HCT116 (cell line): Measurements from ENCODE around the gene ARHGEF19.

Experiments
- CEBPB ChIP-seq: IDR thresholded peaks from 2 replicates; pipeline ENCODE4 v1.6.1; 2012; ENCODE audit warnings: low read depth
- EZH2 ChIP-seq: fragments of 200-600 bp; sonication (generic); IDR thresholded peaks from 2 replicates; pipeline ENCODE4 v1.6.1; 2017; ENCODE audit warnings: antibody characterized with exemption, mixed run types
- EZH2phosphoT487 ChIP-seq: fragments of 200-600 bp; IDR thresholded peaks from 2 replicates; pipeline ENCODE4 v1.6.1; 2018; ENCODE audit warnings: antibody characterized with exemption, borderline replicate concordance
- JUND ChIP-seq: IDR thresholded peaks from 2 replicates; pipeline ENCODE4 v1.6.1; 2012
- POLR2A ChIP-seq: IDR thresholded peaks from 2 replicates; pipeline ENCODE4 v1.7.0; 2011; ENCODE audit warnings: borderline replicate concordance; ENCODE audit not compliant: insufficient read depth, insufficient read length; ENCODE audit errors: extremely low read depth
- POLR2AphosphoS5 ChIP-seq: IDR thresholded peaks from 2 replicates; pipeline ENCODE4 v1.6.1; 2011; ENCODE audit warnings: mild to moderate bottlenecking, low read depth, low read length, moderate library complexity
- SIN3A ChIP-seq: IDR thresholded peaks from 2 replicates; pipeline ENCODE4 v1.6.1; 2012; ENCODE audit warnings: low read depth
- SP1 ChIP-seq: IDR thresholded peaks from 2 replicates; pipeline ENCODE4 v1.6.1; 2012; ENCODE audit warnings: low read depth
- TCF7L2 ChIP-seq: IDR thresholded peaks from 2 replicates; pipeline ENCODE4 v1.7.0; 2011; ENCODE audit warnings: borderline replicate concordance, inconsistent platforms; ENCODE audit not compliant: insufficient read depth, insufficient read length; ENCODE audit errors: extremely low read depth
- YY1 ChIP-seq: IDR thresholded peaks from 2 replicates; pipeline ENCODE4 v1.6.1; 2011; ENCODE audit warnings: low read length, low read depth, moderate library complexity, mild to moderate bottlenecking; ENCODE audit not compliant: insufficient replicate concordance; ENCODE audit errors: extremely low read depth
- ZFX ChIP-seq: fragments of 450-650 bp; IDR thresholded peaks from 2 replicates; pipeline ENCODE4 v1.6.1; 2017
- TF ChIP-seq, protein P1 (sequence below), 3 experiments: fragments of 200-600 bp in 1 of 3; sonication (generic) in 1 of 3; IDR thresholded peaks in 2 of 3; conservative IDR thresholded peaks in 1 of 3; 2 replicates each; pipeline ENCODE4 v1.5.1; 2012 to 2017; ENCODE audit warnings: low read depth in 2 of 3, low read length in 2 of 3, antibody characterized with exemption in 1 of 3, borderline replicate concordance in 1 of 3, control low read depth in 1 of 3, mild to moderate bottlenecking in 1 of 3, mixed read lengths in 1 of 3, mixed run types in 1 of 3, moderate library complexity in 1 of 3; ENCODE audit not compliant: insufficient read depth in 1 of 3
- TF ChIP-seq, protein P2 (sequence below): IDR thresholded peaks from 2 replicates; pipeline ENCODE4 v1.6.1; 2011; ENCODE audit warnings: mild to moderate bottlenecking, low read length, moderate library complexity; ENCODE audit not compliant: insufficient replicate concordance; ENCODE audit errors: extremely low read depth

DNA sequence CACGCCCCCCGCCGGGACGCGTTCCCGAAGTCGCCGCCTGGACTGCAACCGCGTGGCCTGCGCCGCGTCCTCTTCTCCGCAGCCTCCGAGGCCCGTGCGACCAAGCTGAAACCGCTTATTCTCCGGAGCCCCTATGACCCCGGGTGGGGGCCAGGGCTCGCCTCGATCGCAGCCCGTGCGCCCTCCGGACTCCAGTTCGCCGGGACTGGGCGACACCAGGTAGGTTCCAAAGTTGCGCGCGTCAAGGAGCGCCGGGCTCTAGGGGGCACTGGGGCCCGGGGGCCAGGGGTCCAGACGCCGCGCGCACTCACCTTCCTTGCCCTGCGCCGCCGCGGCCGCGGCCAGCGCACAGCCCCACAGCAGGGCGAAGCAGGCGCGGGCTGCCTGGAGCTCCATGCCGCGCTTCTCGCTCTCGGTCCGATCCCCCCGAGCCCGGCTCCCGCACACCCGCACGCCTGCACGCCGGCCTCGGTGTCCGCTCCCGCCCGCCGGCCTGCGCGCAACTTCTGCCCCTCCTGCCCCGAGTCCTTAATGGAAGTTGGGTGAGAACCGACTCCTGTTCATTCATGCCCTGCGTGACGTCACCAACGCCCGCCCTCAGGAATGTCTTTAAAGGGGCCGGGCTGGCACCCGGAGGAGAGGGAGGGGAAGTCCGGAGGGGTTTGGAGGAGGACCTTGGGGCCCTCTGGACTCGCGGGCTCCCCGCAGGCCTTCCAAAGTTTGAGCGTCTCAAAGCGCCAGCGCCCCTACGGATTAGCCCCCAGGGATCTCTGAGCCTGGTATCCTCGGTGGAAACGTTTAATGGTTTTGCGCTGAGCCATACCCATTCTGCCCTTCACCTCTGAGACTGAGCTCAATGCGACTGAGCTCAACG lies 56.7 kb downstream of the ARHGEF19 start, which contains the start of gene EPHA2:
- TF ChIP-seq, protein P1, sequence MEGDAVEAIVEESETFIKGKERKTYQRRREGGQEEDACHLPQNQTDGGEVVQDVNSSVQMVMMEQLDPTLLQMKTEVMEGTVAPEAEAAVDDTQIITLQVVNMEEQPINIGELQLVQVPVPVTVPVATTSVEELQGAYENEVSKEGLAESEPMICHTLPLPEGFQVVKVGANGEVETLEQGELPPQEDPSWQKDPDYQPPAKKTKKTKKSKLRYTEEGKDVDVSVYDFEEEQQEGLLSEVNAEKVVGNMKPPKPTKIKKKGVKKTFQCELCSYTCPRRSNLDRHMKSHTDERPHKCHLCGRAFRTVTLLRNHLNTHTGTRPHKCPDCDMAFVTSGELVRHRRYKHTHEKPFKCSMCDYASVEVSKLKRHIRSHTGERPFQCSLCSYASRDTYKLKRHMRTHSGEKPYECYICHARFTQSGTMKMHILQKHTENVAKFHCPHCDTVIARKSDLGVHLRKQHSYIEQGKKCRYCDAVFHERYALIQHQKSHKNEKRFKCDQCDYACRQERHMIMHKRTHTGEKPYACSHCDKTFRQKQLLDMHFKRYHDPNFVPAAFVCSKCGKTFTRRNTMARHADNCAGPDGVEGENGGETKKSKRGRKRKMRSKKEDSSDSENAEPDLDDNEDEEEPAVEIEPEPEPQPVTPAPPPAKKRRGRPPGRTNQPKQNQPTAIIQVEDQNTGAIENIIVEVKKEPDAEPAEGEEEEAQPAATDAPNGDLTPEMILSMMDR (IDR thresholded peaks at IDR 0.05 in 2 of 3, conservative IDR thresholded peaks at IDR 0.05 in 1 of 3; ENCODE audit: borderline replicate concordance in 1 of 3, insufficient read depth in 1 of 3, low read depth in 2 of 3, low read length in 2 of 3): no peak
- TF ChIP-seq SIN3A (no peak), EZH2 (no peak), EZH2phosphoT487 (no peak), POLR2AphosphoS5 (peak; percentile 99), ZFX (peak; percentile 61; the same call in 1 of the 2 replicates), SP1 (no peak), CEBPB (no peak), POLR2A (peak; percentile 96), TCF7L2 (peak; percentile 71), JUND (no peak), YY1 (peak; percentile 78)
- TF ChIP-seq, protein P2, sequence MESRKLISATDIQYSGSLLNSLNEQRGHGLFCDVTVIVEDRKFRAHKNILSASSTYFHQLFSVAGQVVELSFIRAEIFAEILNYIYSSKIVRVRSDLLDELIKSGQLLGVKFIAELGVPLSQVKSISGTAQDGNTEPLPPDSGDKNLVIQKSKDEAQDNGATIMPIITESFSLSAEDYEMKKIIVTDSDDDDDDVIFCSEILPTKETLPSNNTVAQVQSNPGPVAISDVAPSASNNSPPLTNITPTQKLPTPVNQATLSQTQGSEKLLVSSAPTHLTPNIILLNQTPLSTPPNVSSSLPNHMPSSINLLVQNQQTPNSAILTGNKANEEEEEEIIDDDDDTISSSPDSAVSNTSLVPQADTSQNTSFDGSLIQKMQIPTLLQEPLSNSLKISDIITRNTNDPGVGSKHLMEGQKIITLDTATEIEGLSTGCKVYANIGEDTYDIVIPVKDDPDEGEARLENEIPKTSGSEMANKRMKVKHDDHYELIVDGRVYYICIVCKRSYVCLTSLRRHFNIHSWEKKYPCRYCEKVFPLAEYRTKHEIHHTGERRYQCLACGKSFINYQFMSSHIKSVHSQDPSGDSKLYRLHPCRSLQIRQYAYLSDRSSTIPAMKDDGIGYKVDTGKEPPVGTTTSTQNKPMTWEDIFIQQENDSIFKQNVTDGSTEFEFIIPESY: no peak
